Measurements from ENCODE around the gene PCSK5.
"Not testable (repeated sequence)": the region's sequence is repeated elsewhere in the genome, so short reads cannot be mapped to it uniquely, and the experiment has no call there.

The PCSK5 gene

DNA sequence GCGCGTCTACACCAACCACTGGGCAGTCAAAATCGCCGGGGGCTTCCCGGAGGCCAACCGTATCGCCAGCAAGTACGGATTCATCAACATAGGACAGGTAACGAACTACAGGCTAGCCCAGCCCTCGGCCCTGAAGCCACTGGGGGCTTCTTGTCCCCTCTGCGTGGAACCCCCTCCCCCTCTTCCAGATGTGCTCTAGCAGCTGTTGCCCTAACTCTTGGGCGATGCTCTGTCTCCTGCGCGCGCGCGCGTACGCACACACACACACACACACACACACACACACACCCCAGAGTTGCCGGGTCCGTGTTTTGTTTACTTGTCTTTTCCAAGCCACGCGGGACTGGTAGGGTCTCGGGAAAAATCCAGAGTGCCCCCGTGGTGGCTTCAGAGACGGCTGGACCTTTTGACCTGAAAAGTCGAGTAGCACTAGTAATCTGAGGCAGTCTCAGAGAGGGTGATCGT, 836 bp downstream of the PCSK5 start:
- no peak for DNase-seq

DNA sequence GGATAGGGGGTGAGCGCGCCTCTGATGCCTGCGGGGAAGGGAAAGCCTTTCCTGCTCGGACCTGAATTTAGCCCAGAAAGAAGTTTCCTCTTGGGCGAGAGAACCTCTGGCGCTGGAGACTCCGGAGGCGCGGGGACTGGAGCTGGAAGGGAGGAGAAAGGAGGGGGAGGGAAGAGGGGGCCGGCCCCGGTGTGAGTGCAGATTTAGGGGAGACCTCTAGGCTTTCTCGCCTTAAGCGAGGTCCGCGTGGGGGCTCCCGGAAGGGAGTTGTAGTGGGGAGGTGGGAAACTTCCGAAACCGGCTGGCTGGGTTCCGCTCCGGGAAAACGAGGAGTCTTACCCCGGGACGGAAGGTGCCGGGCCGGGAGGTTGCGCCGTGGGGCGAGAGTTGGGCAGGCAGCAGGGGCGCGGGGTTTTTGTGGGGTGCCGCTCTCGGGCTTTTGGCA, 1.3 kb downstream of the PCSK5 start:
- no peak for DNase-seq

DNA sequence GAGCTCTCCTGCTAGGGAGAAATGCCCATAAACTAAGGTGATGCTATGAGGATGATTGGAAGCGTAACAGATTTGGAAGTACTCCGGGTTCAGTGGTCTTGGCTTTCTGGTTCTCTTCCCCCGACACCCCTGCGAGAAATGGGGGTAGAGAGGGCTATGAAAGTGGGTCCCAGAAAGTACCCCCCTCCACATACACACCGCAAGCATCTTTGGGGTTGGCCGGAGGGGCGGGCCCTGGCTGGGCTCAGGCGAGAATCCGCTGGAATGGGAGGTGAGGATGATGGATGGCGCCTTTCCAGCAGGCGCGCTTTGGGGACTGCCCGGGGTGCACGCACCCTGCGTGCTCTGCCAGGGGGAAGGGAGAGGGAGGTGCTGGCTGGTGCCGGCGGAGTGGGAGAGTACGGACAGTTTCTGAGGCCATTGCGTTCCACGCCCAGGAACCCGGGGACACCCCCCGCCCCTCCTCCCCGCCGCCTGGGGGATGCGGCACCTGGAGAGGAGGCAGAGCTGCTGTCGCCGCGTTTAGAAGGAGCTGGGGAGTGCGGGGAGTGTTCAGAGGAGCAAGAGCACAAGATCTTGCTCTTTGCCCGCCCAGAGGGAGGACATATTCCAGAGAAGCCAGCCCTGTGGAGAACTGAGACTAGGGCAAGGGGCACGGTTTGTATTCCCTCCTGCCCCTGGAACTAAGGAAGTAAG, 1.9 kb downstream of the PCSK5 start:
- no peak for DNase-seq

DNA sequence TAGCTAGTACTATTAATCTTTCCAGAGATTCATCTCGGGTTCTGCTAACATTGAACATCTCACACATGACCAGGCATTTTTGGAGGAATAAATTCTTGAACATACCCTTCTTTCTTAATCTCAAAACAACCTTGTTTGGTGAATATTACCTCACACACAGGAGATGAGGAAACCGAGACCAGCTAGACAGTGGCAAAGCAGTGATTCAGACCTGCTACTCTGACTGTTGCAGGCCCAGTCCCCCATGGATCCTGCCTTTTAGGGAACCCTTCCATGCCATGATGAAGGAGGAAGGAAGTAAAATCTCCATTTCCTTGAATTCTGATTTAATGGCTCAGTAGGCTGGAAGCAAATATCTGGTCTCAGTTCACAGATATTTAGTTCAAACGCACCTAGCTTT, 2.6 kb downstream of the PCSK5 start:
- no peak for DNase-seq

DNA sequence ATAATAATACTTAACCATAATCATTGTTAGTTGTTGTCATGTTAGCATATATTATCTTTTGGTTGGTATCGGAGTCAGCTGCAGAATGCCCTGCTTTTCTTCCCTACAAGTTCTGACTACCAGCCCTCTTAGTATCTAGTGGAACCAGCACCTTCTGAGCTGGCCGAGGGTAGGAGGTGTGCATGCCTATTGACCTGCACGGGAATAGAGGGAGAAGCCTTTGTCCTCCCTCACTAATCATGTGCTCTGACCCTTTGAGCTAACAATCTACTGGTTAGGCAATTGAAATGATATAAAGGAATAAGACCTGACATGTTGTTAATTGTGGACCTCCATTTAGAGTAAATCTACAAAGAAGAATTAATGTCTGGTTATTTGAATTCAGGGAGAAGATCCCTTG, 4.1 kb downstream of the PCSK5 start:
- DNase-seq, result no peak

DNA sequence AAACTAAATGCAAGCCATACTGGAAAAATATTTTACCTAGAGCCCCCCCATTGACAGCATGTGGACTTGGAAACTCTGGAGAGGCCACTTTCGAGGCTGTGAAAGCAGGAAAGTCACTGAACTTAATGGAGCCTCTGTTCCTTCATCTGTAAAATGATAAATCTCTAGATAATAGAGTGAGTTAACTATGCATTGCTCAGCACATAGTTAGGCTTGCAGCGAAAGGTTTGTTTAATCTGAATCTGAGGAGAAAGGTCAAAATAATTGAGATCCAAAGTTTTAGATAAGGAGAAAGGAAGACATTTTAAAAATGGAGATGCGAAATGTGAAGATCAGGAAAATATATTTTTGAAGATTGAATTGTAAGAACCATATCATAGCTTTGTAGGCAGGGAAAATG, 4.6 kb downstream of the PCSK5 start:
- no peak for DNase-seq

DNA sequence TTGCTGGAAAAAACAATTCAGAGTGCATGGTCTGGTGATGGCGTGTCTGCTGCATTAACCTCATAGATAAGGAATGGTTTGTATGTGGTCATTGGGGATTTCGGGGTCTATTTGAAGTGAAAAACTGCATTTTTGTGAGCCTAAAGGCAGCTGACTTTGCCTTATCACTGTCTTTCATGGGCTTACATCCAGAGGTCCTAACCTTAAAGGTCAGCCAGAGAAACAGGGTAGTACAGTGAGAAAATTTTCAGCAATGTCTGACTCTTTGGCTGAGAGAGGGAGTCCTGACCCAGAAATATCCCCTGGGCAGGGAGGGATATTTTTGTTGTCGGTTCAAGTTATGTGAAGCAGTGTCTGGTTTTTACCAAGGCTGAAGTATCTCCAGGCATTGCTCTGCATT, 5.7 kb downstream of the PCSK5 start:
- DNase-seq, result no peak

DNA sequence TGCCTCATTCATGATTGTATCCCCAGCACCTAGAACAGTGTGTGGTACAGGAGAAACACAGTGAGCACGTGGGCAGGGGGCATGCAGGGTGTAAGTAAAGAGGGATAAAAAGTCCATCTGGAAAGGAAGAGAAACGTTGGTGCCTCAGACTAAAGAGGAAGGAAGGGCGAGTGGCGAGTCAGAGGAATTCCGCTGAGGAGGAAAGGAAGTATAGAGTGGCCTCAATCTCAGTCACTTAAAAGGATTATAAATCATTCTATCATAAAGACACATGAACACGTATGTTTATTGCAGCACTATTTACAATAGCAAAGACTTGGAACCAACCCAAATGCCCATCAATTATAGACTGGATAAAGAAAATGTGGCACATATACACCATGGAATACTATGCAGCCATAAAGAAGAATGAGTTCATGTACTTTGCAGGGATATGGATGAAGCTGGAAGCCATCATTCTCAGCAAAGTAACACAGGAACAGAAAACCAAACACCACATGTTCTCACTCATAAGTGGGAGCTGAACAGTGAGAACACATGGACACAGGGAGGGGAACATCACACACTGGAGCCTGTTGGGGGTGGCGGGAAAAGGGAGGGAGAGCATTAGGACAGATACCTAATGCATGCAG, 10.5 kb downstream of the PCSK5 start:
- DNase-seq, result not testable (repeated sequence)

DNA sequence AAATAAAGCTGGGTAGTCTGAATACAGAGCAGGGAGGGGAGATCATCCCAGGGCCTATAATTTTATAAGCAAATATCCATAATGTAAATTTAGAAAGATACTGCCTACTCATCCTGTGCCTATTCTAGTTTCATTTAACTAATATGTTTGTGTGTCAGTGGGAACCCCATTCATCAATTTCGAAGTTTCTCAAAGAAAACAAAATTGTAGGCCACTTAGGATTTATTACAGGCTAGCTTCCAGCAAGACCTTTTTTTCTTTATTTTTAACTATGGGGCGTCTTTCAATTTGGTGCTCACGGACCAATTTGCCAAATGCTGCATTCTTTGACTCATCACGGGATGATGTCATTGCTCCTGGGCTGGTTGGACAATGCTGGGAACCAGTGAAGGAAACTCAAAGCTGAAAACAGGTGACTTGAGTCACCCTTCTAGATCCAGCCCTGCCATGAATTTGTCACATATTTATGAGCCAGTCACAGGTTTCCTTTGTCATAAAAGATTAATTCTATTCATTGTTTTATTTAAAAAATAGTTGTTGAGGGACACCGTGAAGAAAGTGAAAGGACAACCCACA, 13.4 kb downstream of the PCSK5 start:
- no peak for DNase-seq

DNA sequence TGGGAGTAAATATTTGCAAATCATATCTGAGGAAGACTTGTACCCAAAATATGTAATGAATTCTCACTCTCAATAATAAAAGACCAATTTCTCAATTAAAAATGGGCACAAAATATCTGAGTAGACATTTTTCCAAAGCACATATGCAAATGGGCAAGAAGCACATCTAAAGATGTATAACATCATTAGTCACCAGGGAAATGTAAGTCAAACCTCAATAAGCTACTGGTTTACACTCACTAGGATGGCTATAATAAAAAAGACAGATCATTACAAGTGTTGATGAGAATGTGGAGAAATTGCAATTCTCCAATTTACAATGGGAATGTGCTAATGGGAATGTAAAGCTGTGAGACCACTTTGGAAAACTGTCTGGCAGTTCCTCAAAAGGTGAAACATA, 13.9 kb downstream of the PCSK5 start:
- DNase-seq, result no peak

DNA sequence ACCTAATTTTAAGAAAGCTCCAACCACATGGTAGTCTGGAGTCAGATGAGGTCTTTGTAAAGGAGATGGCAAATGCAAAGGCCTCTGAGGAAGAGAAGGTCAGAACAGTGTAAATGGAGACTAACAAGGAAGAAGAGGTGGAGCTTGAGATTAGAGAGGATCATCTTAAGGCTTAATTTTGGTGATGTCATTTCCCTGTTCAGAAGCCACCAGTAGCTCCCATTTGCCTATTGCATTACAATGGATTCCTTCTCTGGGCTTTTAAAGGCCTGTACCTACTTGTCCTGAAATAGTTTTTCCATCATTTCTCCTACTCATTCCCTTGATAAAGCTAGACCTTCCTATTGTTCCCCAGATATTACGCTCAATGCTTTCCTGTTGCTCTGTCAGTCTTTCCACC, 16.1 kb downstream of the PCSK5 start:
- no peak for DNase-seq

DNA sequence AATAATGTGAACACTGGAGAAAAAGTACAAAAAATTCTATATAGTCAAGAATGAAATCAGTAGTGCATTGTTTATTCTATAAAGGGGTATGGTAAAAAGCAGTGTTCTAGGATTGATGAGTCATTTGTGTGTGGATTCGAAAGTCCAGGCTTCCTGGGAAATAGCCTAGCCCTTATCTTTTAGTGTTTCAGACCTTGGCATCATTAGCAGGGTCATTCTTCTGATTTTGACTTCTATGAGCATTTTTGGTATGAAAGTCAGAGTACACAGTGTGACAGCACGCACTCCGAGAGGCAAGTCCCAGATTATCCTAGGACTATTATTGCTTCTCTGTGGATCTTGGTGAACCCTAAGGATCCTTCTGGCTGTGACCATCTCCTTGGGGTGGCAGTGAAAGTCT, 16.9 kb downstream of the PCSK5 start:
- DNase-seq, result no peak

DNA sequence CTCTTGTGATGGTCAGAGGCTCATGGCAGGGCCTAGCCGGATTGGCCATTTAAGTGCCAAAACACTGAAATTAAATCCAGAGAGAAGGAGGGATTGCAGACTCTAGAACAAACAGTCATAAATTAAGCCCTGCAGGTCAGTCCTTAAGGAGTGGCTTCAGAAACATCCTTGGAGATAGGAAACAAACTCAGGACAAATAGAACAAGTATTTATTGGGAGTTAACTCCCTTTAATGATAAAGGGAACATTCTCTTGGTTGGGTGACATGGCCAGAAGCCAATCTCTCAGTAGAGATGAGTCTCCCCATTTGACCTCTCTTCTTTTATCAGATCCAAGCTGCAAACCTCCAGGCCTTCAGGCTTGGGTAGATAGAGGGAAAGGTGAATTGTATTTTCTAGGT, 17.4 kb downstream of the PCSK5 start:
- no peak for DNase-seq

DNA sequence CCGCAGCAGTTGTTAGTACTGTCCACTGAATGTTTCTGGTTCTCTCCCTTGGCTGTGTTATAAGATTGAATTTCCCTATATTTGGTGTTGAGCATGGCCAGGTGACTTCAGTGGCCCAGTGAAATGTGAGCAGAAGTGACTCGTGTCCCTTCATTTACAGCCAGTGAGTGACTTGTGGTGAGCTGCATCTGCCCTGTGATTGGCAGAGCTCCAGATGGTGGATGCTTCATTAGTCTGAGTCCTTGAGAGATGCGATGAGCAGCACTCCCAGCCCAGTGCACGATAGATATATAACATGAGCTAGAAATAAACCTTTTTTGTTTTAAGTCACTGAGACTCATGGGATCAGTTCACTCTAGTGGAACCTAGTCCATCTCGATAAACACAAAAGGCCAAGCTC, 19.3 kb downstream of the PCSK5 start:
- no peak for DNase-seq

DNA sequence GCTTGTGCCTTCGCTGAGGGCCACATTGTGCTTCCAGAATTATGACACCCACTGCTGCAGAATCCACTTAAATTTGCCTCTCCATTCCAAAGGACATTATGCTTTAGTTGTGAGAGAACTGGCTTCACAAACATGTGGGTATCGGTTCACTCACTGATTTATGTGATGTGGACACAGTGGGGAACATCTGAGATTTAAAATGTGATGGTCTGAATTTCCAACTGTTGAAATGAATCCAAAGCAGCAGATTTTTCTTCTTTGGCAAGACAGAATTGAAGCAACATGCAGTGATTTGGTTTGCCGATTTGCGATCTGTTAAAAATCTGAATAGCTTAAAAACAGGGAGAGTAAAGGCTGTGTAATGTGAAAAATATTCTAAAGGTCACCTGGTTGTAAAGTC, 20.3 kb downstream of the PCSK5 start:
- no peak for DNase-seq

DNA sequence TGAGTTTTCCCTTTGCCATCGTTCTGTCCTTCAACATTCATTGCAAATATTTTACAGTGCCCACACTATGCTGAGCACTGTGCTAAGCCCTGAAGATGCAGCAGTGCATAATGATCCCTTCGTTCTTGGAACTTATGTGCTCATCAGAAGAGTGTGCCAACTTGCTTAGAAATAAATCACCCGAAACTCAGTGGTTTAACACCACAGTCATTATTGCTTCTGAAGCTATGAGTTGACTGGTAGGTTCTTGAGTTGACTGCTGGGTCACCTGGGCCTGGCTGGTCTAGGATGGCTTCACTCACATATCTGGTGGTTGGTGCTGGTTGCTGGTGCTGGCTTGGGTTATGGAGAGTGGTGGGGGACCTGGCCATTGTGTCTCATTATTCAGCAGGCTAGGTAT, 20.9 kb downstream of the PCSK5 start:
- no peak for DNase-seq

DNA sequence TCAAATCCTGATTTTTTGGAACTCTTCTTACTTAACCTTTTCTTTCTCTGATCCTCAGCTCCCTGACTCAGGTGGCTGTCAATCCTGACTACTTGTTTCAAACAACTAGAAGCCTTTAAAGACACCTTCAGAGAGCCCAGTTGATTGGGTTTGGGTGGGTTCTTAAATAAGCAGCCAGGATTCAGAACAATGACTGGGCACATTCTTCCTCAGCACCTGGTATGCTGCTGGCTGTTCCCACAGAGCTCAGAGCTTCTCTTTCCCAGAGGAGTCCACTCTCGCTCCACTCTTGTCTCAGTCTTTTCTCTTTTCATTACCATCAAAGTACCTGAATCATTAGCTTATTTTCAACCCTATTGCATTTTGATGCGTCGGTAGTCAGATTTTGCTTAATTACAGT, 22.5 kb downstream of the PCSK5 start:
- no peak for DNase-seq

DNA sequence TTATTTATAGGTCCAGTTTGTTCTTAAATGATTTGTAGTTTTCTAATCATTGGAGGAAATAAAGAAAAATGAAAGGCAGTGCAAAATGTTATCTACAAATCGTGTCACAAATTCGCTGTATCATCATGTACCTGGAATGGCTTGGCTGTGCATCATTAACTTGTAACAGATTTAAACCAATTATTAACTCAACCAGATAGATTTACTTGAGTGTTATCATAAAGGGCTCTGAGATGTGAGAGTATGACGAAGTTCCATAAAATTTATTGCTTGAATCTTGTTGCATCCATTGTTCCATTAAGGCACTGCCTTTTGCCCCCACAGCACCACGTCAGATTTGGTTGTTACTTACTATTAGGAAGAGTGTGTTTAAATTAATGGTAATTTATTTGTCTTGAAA, 23.5 kb downstream of the PCSK5 start:
- DNase-seq, result no peak

DNA sequence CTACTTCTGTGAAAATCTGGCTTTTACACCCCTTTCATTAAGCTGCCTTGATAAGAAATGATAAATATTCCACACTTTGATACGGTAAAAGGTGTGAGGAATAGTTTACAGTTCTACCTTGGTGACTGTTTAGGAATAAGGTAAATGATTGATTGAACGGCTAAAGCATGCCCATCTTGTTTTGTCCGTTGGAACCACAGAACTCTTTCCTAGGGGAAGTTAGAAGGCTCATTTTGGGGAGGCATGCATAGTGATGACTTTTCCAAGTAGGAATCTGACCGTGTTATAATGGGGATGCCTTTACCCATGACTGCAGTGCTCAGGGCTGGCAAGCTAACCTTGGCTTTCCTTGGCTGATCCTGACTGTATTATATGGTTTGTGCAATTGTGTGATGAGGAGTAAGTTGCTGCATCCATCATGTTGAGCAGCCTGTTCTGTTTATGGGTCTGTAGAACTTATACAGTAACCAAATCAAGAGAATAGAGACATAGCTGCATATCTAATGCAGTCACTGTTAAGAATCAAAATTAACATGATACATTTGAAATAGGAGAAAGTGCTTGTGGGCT, 24.5 kb downstream of the PCSK5 start:
- no peak for DNase-seq

DNA sequence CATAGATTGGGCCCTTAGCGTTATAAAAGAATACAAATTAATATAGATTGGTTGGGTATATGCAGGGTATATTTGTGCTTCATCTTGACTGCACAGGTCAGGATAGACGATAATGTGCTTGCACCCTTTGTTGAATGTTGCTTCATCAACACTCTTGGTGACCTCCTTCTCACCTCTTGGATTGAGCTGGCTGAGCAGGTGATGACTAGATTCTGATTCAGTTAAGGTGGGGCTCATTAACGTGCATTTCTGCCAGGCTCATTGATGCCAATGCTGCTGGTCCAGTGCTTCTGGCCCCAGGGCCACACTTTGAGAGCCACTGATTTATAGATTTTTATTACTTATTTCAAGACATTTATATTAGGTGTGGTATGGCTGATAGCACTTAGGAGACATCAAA, 27.7 kb downstream of the PCSK5 start:
- DNase-seq, result no peak

DNA sequence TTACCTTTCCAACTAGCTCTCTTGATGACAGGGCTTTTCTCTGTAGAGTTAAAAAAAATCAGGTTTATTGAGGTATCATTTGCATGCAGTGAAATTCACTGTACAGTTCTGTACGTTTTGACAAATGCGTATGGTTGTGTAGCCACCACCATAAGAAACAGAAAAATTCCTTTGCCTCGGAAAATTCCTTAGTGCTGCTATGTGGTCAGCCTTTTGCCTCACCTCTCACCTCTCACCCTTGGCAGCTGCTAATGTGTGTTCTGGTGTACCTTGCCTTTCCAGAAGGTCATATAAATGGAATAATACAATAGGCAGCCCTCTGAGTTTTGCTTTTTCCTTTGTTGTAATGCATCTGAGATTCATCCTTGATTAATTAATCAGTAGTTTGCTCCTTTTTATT, 28.4 kb downstream of the PCSK5 start:
- no peak for DNase-seq

DNA sequence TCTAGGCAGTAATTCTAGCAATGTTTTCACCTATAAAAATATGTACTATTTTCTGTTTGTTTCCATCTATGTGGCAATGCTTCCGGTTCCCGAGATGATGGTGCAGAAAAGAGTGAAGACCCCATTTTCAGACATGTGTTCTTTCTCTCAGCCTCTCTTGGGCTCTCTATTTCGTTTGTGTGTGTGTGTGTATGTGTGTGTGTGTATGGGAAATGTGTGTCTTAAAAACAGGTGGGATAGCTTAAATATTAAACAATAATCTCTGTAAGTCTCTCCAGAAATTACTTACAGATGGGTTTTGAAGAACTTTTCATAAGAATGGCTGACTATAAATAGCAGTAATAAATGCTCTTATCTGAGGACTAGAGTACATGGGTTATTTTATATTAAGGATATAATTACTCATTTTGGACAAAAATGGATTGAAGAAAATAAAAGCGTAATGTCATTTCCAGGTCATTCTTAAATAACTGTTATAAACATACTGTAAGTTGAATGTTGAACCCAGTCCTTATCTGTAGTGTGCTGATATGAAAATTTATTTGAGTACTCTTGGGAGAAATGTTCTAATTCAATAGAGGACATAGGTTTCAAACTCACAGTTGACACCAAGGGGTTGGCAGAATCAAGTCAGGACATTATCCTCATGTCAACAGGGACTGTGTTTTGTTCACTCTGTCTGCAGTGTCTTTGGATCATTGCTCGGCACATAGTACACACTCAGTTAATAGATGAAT, 31.1 kb downstream of the PCSK5 start:
- no peak for DNase-seq

DNA sequence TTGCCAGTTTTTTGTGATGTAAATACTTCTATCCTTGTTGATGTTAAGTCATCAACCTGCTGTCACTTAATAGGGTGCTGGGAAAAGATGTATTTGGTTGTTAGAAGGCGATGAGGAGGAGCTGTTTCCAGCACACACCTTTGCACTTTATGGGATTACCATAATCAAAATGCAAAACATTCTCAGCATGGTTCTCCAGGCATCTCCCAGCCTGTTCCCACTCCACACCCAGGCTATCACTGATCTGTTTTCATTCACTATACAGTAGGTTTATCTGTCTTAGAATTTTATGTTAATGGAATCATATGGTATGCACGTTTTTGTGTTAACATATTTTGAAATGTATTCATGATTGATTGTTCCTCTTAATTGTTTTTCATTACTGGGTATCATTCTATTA, 35.9 kb downstream of the PCSK5 start:
- no peak for DNase-seq

DNA sequence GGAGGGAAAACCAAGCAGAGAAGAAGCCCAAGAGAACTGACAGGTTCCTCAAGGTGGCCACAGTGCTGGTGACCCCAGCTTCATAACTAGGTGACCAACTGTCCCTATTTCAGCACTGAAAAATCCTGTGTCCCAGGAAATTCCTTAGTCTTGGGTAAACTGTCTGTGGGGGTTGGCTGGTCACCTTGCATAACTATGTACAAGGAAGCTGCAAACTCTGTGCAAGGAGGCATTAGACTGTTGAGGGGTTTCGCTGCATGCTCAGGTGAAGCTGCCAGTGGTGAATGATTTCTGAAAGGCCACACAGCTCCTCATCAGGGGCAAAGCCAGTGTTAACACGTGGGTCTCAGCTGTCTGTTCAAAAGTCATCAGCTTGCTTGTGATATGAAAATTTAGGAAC, 36.9 kb downstream of the PCSK5 start:
- no peak for DNase-seq

Data from DMS153 (cell line).